Measurements from ENCODE around the gene VSIG4. TPM values are rescaled to one million over a fixed set of nuclear protein-coding genes. Genes with fewer than 3 reads are reported as not detected.

VSIG4 gene
- total and polyA plus RNA-seq, 7 donors = 26.0 to 213 (median 102) TPM

Other genes starting within 250 kb of the VSIG4 start
- gene HEPH, start 124.2 kb upstream of the VSIG4 start, total RNA-seq = 100 to 1,000 TPM in 2 of 4 donors, 10 to 100 TPM in 2; 78.2 to 152 (median 115) TPM
- 10 to 100 TPM; 10.2 to 58.4 (median 15.0) TPM for gene HEPH, start 124.2 kb upstream of the VSIG4 start, polyA plus RNA-seq

Measured in sigmoid colon (tissue), 7 donors.